ENCODE measurements around the gene CYP21A2.
"Not testable (repeated sequence)": the region's sequence is repeated elsewhere in the genome, so short reads cannot be mapped to it uniquely, and the experiment has no call there.

DNA sequence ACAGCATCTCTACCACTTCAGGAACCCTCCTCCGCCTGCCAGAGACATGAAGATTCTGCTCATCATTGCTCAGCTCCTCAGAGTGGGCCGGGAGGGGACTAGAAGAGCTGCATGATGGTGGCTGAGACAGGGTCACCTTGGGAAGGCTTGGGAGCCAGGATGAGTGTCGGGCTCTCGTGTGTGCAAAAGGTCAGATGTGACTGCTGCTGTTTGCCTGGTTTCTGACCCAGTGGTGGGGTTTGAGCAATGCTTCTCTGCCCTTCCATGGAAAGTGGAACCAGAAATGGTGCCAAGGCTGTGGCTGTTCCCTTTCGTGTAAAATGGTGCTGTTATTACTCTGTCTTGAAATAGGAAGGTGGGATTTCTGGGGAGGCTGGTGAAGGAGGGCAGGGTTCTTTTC lies 24.5 kb upstream of the CYP21A2 start:
- TF ChIP-seq, protein P1, sequence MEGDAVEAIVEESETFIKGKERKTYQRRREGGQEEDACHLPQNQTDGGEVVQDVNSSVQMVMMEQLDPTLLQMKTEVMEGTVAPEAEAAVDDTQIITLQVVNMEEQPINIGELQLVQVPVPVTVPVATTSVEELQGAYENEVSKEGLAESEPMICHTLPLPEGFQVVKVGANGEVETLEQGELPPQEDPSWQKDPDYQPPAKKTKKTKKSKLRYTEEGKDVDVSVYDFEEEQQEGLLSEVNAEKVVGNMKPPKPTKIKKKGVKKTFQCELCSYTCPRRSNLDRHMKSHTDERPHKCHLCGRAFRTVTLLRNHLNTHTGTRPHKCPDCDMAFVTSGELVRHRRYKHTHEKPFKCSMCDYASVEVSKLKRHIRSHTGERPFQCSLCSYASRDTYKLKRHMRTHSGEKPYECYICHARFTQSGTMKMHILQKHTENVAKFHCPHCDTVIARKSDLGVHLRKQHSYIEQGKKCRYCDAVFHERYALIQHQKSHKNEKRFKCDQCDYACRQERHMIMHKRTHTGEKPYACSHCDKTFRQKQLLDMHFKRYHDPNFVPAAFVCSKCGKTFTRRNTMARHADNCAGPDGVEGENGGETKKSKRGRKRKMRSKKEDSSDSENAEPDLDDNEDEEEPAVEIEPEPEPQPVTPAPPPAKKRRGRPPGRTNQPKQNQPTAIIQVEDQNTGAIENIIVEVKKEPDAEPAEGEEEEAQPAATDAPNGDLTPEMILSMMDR (IDR thresholded peaks at IDR 0.05) = not testable (repeated sequence)
- not testable (repeated sequence) for TF ChIP-seq POLR2A (IDR thresholded peaks at IDR 0.05)
